ENCODE measurements around the gene ROBO3.

DNA sequence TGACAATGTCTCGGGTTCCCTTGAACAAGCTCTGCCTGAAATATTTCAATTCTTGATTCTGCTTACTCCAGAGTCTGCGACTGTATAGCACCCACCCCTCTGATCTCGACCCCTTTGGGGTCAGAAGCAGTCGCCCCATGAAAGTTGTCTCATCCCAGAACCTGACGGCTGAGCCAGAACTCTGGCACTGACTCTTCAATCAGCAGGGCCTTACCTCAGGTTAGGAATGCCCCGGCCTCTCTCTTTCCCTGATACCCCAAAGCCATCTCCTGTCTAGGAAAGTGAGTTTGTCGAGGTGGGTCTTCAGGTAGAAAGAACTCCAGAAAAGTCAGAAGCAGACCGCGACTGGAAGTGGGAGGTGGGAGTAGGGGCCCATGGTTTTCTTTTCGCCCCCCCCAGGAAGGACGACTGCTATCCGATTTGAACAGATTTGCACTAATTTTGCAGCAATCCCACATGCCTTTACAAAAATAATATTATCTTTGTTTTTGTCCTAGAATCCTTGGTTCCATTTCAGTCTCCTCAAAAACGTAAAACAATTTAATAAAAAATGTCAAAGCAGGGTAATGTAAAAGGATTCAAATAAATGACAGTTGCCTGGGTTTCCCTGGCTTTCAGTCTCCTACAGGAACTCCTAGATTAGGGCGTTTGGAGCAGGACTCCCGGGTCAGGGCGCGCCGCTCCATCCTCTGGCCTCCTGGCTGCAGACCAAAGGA is 898 bp upstream of the ROBO3 start:
- no peak for TF ChIP-seq CTCF (tag by site-specific recombination; IDR thresholded peaks at IDR 0.05)
- no peak for TF ChIP-seq ZNF274 (IDR thresholded peaks at IDR 0.05; ENCODE audit: low read length)
- no peak for TF ChIP-seq ZNF274 (tag by site-specific recombination; IDR thresholded peaks at IDR 0.05; ENCODE audit: borderline replicate concordance)
- no peak for TF ChIP-seq ZNF391 (tag by site-specific recombination; IDR thresholded peaks at IDR 0.05; ENCODE audit: borderline replicate concordance, low read depth)
- TF ChIP-seq, protein P1, sequence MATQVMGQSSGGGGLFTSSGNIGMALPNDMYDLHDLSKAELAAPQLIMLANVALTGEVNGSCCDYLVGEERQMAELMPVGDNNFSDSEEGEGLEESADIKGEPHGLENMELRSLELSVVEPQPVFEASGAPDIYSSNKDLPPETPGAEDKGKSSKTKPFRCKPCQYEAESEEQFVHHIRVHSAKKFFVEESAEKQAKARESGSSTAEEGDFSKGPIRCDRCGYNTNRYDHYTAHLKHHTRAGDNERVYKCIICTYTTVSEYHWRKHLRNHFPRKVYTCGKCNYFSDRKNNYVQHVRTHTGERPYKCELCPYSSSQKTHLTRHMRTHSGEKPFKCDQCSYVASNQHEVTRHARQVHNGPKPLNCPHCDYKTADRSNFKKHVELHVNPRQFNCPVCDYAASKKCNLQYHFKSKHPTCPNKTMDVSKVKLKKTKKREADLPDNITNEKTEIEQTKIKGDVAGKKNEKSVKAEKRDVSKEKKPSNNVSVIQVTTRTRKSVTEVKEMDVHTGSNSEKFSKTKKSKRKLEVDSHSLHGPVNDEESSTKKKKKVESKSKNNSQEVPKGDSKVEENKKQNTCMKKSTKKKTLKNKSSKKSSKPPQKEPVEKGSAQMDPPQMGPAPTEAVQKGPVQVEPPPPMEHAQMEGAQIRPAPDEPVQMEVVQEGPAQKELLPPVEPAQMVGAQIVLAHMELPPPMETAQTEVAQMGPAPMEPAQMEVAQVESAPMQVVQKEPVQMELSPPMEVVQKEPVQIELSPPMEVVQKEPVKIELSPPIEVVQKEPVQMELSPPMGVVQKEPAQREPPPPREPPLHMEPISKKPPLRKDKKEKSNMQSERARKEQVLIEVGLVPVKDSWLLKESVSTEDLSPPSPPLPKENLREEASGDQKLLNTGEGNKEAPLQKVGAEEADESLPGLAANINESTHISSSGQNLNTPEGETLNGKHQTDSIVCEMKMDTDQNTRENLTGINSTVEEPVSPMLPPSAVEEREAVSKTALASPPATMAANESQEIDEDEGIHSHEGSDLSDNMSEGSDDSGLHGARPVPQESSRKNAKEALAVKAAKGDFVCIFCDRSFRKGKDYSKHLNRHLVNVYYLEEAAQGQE (tag by site-specific recombination; IDR thresholded peaks at IDR 0.05), result no peak
- TF ChIP-seq ZNF19 (tag by site-specific recombination; IDR thresholded peaks at IDR 0.05; ENCODE audit: low read depth), result no peak
